Measurements from ENCODE around the gene TEX50. TPM values are rescaled to one million over a fixed set of nuclear protein-coding genes. Genes with fewer than 3 reads are reported as not detected.
"Not testable (repeated sequence)": the region's sequence is repeated elsewhere in the genome, so short reads cannot be mapped to it uniquely, and the experiment has no call there.

The TEX50 gene
- total and polyA plus RNA-seq, 2 experiments from 2014 or later: not detected

- no peak for TF ChIP-seq NANOG (IDR thresholded peaks at IDR 0.05; ENCODE audit: borderline replicate concordance)
- no peak for TF ChIP-seq ZNF114 (CRISPR knock-in tag; IDR thresholded peaks at IDR 0.05)
- no peak for TF ChIP-seq CREB1 (CRISPR knock-in tag; IDR thresholded peaks at IDR 0.05; ENCODE audit: low read depth)
- no peak for TF ChIP-seq EZH2phosphoT487 (IDR thresholded peaks at IDR 0.05; ENCODE audit: unreplicated experiment)
- TF ChIP-seq EZH2 (IDR thresholded peaks at IDR 0.05; ENCODE audit: low read depth, unreplicated experiment): no peak
- TF ChIP-seq CTCF (conservative IDR thresholded peaks at IDR 0.05; ENCODE audit: low read depth in 2 of 2): no peak
- no peak for TF ChIP-seq STAT1 (IDR thresholded peaks at IDR 0.05; ENCODE audit: unreplicated experiment)
Observed at GRCh38 chr1:173682184-173682583, 47.0 kb downstream of the TEX50 start (continued).

DNA sequence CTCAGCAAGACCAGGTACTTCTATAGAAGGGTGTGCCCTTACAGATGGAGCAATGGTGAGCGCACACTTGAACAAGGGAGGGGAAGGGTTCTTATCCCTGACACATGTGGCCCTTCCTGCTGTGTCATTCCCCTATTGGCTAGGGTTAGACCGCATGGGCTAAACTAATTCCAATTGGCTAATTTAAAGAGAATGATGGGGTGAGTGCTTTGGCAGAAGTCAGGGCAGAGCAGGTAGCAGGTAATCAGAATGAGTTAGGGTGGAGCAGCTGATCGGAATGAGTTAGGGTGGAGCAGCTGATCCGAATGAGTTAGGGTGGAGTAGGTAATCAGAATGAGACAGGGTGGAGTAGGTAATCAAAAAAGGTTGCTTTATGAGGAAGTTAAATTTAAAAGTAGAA lies 48.7 kb downstream of the TEX50 start:
- H3K4me3 ChIP-seq; DNase-seq (ENCODE audit: low spot score); ATAC-seq; H3K27ac Mint-ChIP-seq; H4K20me1 ChIP-seq (replicated peaks; ENCODE audit: insufficient read depth); H2AFZ ChIP-seq; H3K4me3 Mint-ChIP-seq; H3F3A ChIP-seq (replicated peaks; ENCODE audit: low read depth); H3K9me2 ChIP-seq (ENCODE audit: insufficient read depth); H3K27me3 Mint-ChIP-seq (ENCODE audit: insufficient read depth, low read depth, poor library complexity); H3K4me2 ChIP-seq; H3K27me3 ChIP-seq (ENCODE audit: insufficient read depth); H3K36me3 Mint-ChIP-seq (ENCODE audit: low read depth); H3K36me3 ChIP-seq (ENCODE audit: insufficient read depth); H3K27ac ChIP-seq (ENCODE audit: low read depth); H3K79me2 ChIP-seq (replicated peaks; ENCODE audit: insufficient read depth): not testable (repeated sequence)
- H3K4me1 ChIP-seq (ENCODE audit: insufficient read depth): peaks cover 41% of the 10 kb centered on the region
- Mint-ChIP-seq H3K4me1 (peaks cover 39% of the 10 kb centered on the region), H3K9me3 (peaks cover 10% of the 10 kb centered on the region; the same call in 2 of the 3 replicates)

GRCh38 chr1:173685121-173685520 lies 50.0 kb downstream of the TEX50 start:
- H3F3A ChIP-seq (replicated peaks; ENCODE audit: low read depth); H3K36me3 ChIP-seq (ENCODE audit: insufficient read depth); H3K36me3 Mint-ChIP-seq (ENCODE audit: low read depth); H4K20me1 ChIP-seq (replicated peaks; ENCODE audit: insufficient read depth); H3K27ac ChIP-seq (ENCODE audit: low read depth); DNase-seq (ENCODE audit: low spot score); H3K27me3 Mint-ChIP-seq (ENCODE audit: insufficient read depth, low read depth, poor library complexity); ATAC-seq; H3K27ac Mint-ChIP-seq; H3K9me2 ChIP-seq (ENCODE audit: insufficient read depth); H3K4me3 Mint-ChIP-seq; H2AFZ ChIP-seq; H3K4me2 ChIP-seq; H3K4me3 ChIP-seq; H3K27me3 ChIP-seq (ENCODE audit: insufficient read depth); H3K9me3 Mint-ChIP-seq; H3K79me2 ChIP-seq (replicated peaks; ENCODE audit: insufficient read depth): not testable (repeated sequence)
- peaks cover 49% of the 10 kb centered on the region for H3K4me1 ChIP-seq (ENCODE audit: insufficient read depth)
- H3K4me1 Mint-ChIP-seq: peaks cover 47% of the 10 kb centered on the region

Other genes with a start within 250 kb of the TEX50 start
- 448 and 516 TPM in 2 replicates for gene PRDX6, start 158.0 kb upstream of the TEX50 start, total RNA-seq (2014; rRNA removed; shearing (Covaris generic))
- gene PRDX6, start 158.0 kb upstream of the TEX50 start, polyA plus RNA-seq (2016; fragmentation: Nextera tagmentation; extraction: Ambion mirVana): 726 and 746 TPM in 2 replicates
- 1.1 TPM in 1 of 2 replicates, not detected in the other for gene SLC9C2, start 32.3 kb upstream of the TEX50 start, total RNA-seq (2014; rRNA removed; shearing (Covaris generic))
- gene SLC9C2, start 32.3 kb upstream of the TEX50 start, polyA plus RNA-seq (2016; fragmentation: Nextera tagmentation; extraction: Ambion mirVana): not detected in 2 replicates
- 1.5 and 2.0 TPM in 2 replicates for gene ANKRD45, start 34.5 kb downstream of the TEX50 start, total RNA-seq (2014; rRNA removed; shearing (Covaris generic))
- gene ANKRD45, start 34.5 kb downstream of the TEX50 start, polyA plus RNA-seq (2016; fragmentation: Nextera tagmentation; extraction: Ambion mirVana): 1.0 and 2.3 TPM in 2 replicates
- gene KLHL20, start 79.6 kb downstream of the TEX50 start, total RNA-seq (2014; rRNA removed; shearing (Covaris generic)): 7.9 and 14.5 TPM in 2 replicates
- gene KLHL20, start 79.6 kb downstream of the TEX50 start, polyA plus RNA-seq (2016; fragmentation: Nextera tagmentation; extraction: Ambion mirVana): 11.8 and 12.3 TPM in 2 replicates
- 41.1 and 49.9 TPM in 2 replicates for gene DARS2, start 189.3 kb downstream of the TEX50 start, total RNA-seq (2014; rRNA removed; shearing (Covaris generic))
- 17.0 and 18.1 TPM in 2 replicates for gene DARS2, start 189.3 kb downstream of the TEX50 start, polyA plus RNA-seq (2016; fragmentation: Nextera tagmentation; extraction: Ambion mirVana)
- gene CENPL, start 189.5 kb downstream of the TEX50 start, total RNA-seq (2014; rRNA removed; shearing (Covaris generic)): 23.5 and 40.7 TPM in 2 replicates
- 8.8 and 13.6 TPM in 2 replicates for gene CENPL, start 189.5 kb downstream of the TEX50 start, polyA plus RNA-seq (2016; fragmentation: Nextera tagmentation; extraction: Ambion mirVana)
- gene GAS5, start 232.7 kb downstream of the TEX50 start, total RNA-seq (2014; rRNA removed; shearing (Covaris generic)): 979 and 1,111 TPM in 2 replicates
- gene GAS5, start 232.7 kb downstream of the TEX50 start, polyA plus RNA-seq (2016; fragmentation: Nextera tagmentation; extraction: Ambion mirVana): 992 and 1,077 TPM in 2 replicates
- 15.2 and 15.8 TPM in 2 replicates for gene ZBTB37, start 233.0 kb downstream of the TEX50 start, total RNA-seq (2014; rRNA removed; shearing (Covaris generic))
- 1.4 and 2.7 TPM in 2 replicates for gene ZBTB37, start 233.0 kb downstream of the TEX50 start, polyA plus RNA-seq (2016; fragmentation: Nextera tagmentation; extraction: Ambion mirVana)